K562 (cell line): ENCODE measurements around the gene SARS1. TPM values are rescaled to one million over a fixed set of nuclear protein-coding genes. Genes with fewer than 3 reads are reported as not detected.
A peak's percentile ranks its signal among the peaks of the same experiment; 100 is the strongest.

Experiments used
- BHLHE40 ChIP-seq: IDR thresholded peaks from 2 replicates; pipeline ENCODE4 v1.6.1; 2011; ENCODE audit warnings: low read length, improper control_type of control experiment
- CREB5 ChIP-seq: fragments of 250-450 bp; sonication (Bioruptor Pico); IDR thresholded peaks from 2 replicates; pipeline ENCODE4 v1.5.0; 2020; ENCODE audit warnings: mild to moderate bottlenecking
- E2F1 ChIP-seq: sonication (generic); formaldehyde crosslinking; IDR thresholded peaks from 2 replicates; pipeline ENCODE4 v1.8.1; 2023; ENCODE audit warnings: mild to moderate bottlenecking, missing genetic modification reagents, moderate library complexity
- E2F4 ChIP-seq: sonication (generic); formaldehyde crosslinking; IDR thresholded peaks from 2 replicates; pipeline ENCODE4 v1.8.0; 2022; ENCODE audit warnings: mild to moderate bottlenecking, low read depth, missing genetic modification reagents
- HDAC2 ChIP-seq: fragments of 450-650 bp; IDR thresholded peaks from 2 replicates; pipeline ENCODE4 v1.6.1; 2016; ENCODE audit warnings: mild to moderate bottlenecking
- HMBOX1 ChIP-seq: sonication (generic); IDR thresholded peaks from 2 replicates; pipeline ENCODE4 v1.6.1; 2016
- HNRNPLL ChIP-seq: fragments of 200-400 bp; formaldehyde crosslinking; IDR thresholded peaks from 2 replicates; pipeline ENCODE4 v1.6.1; 2017; ENCODE audit warnings: low read length, low read depth, mild to moderate bottlenecking; ENCODE audit not compliant: poor library complexity, severe bottlenecking
- NCOR1 ChIP-seq: fragments of 450-650 bp; IDR thresholded peaks from 2 replicates; pipeline ENCODE4 v1.6.1; 2016; ENCODE audit warnings: mild to moderate bottlenecking, moderate library complexity
- NR2C2 ChIP-seq, 2 experiments: fragments of 200-800 bp in 1 of 2; sonication (Bioruptor generic) in 1 of 2; sonication (generic) in 1 of 2; formaldehyde crosslinking in 1 of 2; IDR thresholded peaks; 2 replicates each; pipeline versions ENCODE4 v1.6.1 to v1.8.0; 2016 to 2022; ENCODE audit warnings: mild to moderate bottlenecking in 1 of 2, missing compliant biosample characterization in 1 of 2, missing genetic modification characterization in 1 of 2, missing genetic modification reagents in 1 of 2
- RAD21 ChIP-seq, 2 experiments: fragments of 250-450 bp in 1 of 2; fragments of 450-650 bp in 1 of 2; sonication (Bioruptor Pico) in 1 of 2; formaldehyde crosslinking in 1 of 2; IDR thresholded peaks in 1 of 2; conservative IDR thresholded peaks in 1 of 2; 2 replicates each; pipeline versions ENCODE4 v1.4.0 to v1.8.0; 2020 to 2022; ENCODE audit warnings: mild to moderate bottlenecking in 2 of 2, moderate library complexity in 1 of 2
- SMARCB1 ChIP-seq: IDR thresholded peaks from 2 replicates; pipeline ENCODE4 v1.6.1; 2011; ENCODE audit warnings: improper control_type of control experiment, low read depth; ENCODE audit not compliant: insufficient read length
- SNAPC5 ChIP-seq: fragments of 250-450 bp; sonication (Bioruptor Pico); IDR thresholded peaks from 2 replicates; pipeline ENCODE4 v1.8.0; 2021; ENCODE audit warnings: moderate library complexity, mild to moderate bottlenecking, inconsistent platforms
- SRSF7 ChIP-seq: fragments of 200-400 bp; formaldehyde crosslinking; optimal IDR thresholded peaks from 2 replicates; pipeline ENCODE3; 2017; ENCODE audit warnings: mild to moderate bottlenecking, low read depth, low read length
- THRA ChIP-seq: fragments of 450-650 bp; IDR thresholded peaks from 2 replicates; pipeline ENCODE4 v1.6.1; 2017; ENCODE audit warnings: mild to moderate bottlenecking, moderate library complexity
- ZBTB9 ChIP-seq: fragments of 450-650 bp; formaldehyde crosslinking; IDR thresholded peaks from 2 replicates; pipeline ENCODE4 v1.4.0; 2020; ENCODE audit warnings: mild to moderate bottlenecking, moderate library complexity
- ZNF165 ChIP-seq: fragments of 250-450 bp; sonication (Bioruptor Pico); IDR thresholded peaks from 2 replicates; pipeline ENCODE4 v1.4.0; 2020; ENCODE audit warnings: borderline replicate concordance
- ZNF263 ChIP-seq: sonication (generic); formaldehyde crosslinking; IDR thresholded peaks from 2 replicates; pipeline ENCODE4 v1.8.0; 2022; ENCODE audit warnings: mild to moderate bottlenecking, missing genetic modification reagents, borderline replicate concordance
- ZNF655 ChIP-seq: fragments of 250-450 bp; sonication (Bioruptor Pico); IDR thresholded peaks from 2 replicates; pipeline ENCODE4 v1.5.0; 2021
- ZNF695 ChIP-seq: fragments of 450-650 bp; formaldehyde crosslinking; IDR thresholded peaks from 2 replicates; pipeline ENCODE4 v1.4.0; 2020; ENCODE audit warnings: mild to moderate bottlenecking, moderate library complexity
- polyA plus RNA-seq, 8 experiments: library from polyadenylated mRNA; depleted of rRNA in 4 of 8; stranded (reverse) in 5 of 8; unstranded in 3 of 8; fragments of >200 nt; fragmentation: Nextera tagmentation in 2 of 8; fragmentation: Illumina TruSeq in 1 of 8; extraction: Ambion mirVana in 2 of 8; extraction: Trizol in 1 of 8; gene quantifications; 2 replicates each; pipeline versions ENCODE4 v1.2.1 to v1.2.3, GENCODE V29; 2011 to 2014; ENCODE audit warnings: inconsistent platforms in 1 of 8, missing spikeins in 1 of 8
- total RNA-seq, 7 experiments: library from RNA; depleted of rRNA in 6 of 7; stranded (reverse); fragments of >200 nt in 6 of 7; fragmentation: Illumina TruSeq in 2 of 7; extraction: Trizol in 2 of 7; gene quantifications; 2 replicates each; pipeline versions ENCODE4 v1.2.1 to v1.2.3, GENCODE V29; 2011 to 2021; ENCODE audit warnings: low replicate concordance in 1 of 7

Gene SARS1
- total and polyA plus RNA-seq, 9 of the 15 experiments (the other 6 are each of a cell fraction or from before 2014, with no cell fraction given), result 221 to 623 (median 254) TPM

- TF ChIP-seq SRSF7 (no peak), ZNF165 (no peak), HNRNPLL (no peak), ZNF695 (CRISPR knock-in tag) (no peak), HDAC2 (peak; percentile 43; the same call in 1 of the 2 replicates), E2F1 (no peak), THRA (no peak), ZBTB9 (CRISPR knock-in tag) (no peak), HMBOX1 (peak; percentile 61), E2F4 (peak; percentile 52; the same call in 1 of the 2 replicates), RAD21 (CRISPR knock-in tag; conservative IDR thresholded peaks at IDR 0.05 in 1 of 2, IDR thresholded peaks at IDR 0.05 in 1 of 2) (no peak), CREB5 (CRISPR knock-in tag) (no peak), NR2C2 (CRISPR knock-in tag; IDR thresholded peaks at IDR 0.05) (no peak), NR2C2 (tag; IDR thresholded peaks at IDR 0.05) (no peak), ZNF655 (CRISPR knock-in tag) (no peak), NCOR1 (no peak), ZNF263 (CRISPR knock-in tag) (0 out of 2 replicates have a peak, but pooled peaks have one; percentile 33), SMARCB1 (no peak), SNAPC5 (CRISPR knock-in tag) (no peak), BHLHE40 (no peak)
Observed at GRCh38 chr1:109216662-109217061, 2.9 kb downstream of the SARS1 start (continued).
